H1 (cell line): ENCODE results near the gene C9. TPM values are rescaled to one million over a fixed set of nuclear protein-coding genes. Genes with fewer than 3 reads are reported as not detected.

Experiments used
- CTCF ChIA-PET: fragments of 300-600 bp; sonication (Branson Sonifier 250); formaldehyde crosslinking; loops from one replicate; lab custom pipeline; 2021; ENCODE audit not compliant: partially characterized antibody; lab: Charles Lee
- POLR2A ChIA-PET: fragments of 300-600 bp; sonication (Branson Sonifier 250); formaldehyde crosslinking; loops from one replicate; lab custom pipeline; 2021; ENCODE audit warnings: inconsistent platforms; ENCODE audit not compliant: partially characterized antibody; lab: Charles Lee
- DNase-seq, 2 experiments: peaks; one replicate each; pipeline versions ENCODE4 v3.0.0 to v3.0.0-alpha.2; 2010 to 2022; ENCODE audit warnings: low spot score in 2 of 2, low read depth in 1 of 2, mixed read lengths in 1 of 2
- FAIRE-seq: peaks from 2 replicates; lab custom pipeline; 2011; peaks lifted over from hg19 to GRCh38; lab: Jason Lieb, UNC
- H2AFZ ChIP-seq: 2 replicates; pipeline ENCODE4 v1.8.1; 2012; ENCODE audit warnings: low read length, inconsistent platforms
- H2AK5ac ChIP-seq: 2 replicates; pipeline ENCODE4 v1.6.1; 2013; ENCODE audit warnings: low read depth, low read length
- H2BK120ac ChIP-seq: replicated peaks from 2 replicates; pipeline ENCODE3; 2013; ENCODE audit warnings: low read depth, low read length, inconsistent platforms
- H2BK12ac ChIP-seq: 2 replicates; pipeline ENCODE4 v1.6.1; 2013; ENCODE audit warnings: low read depth, low read length
- H2BK15ac ChIP-seq: 2 replicates; pipeline ENCODE4 v1.6.1; 2013; ENCODE audit warnings: low read length
- H2BK20ac ChIP-seq: 2 replicates; pipeline ENCODE4 v1.6.1; 2013; ENCODE audit warnings: low read length
- H2BK5ac ChIP-seq: 2 replicates; pipeline ENCODE4 v1.6.1; 2013; ENCODE audit warnings: low read depth, low read length
- H3K14ac ChIP-seq: 2 replicates; pipeline ENCODE4 v1.6.1; 2013; ENCODE audit warnings: inconsistent platforms; ENCODE audit not compliant: insufficient read length
- H3K18ac ChIP-seq: 2 replicates; pipeline ENCODE4 v1.6.1; 2013; ENCODE audit warnings: low read length; ENCODE audit errors: extremely low read depth
- H3K23ac ChIP-seq: 2 replicates; pipeline ENCODE4 v1.6.1; 2013; ENCODE audit warnings: inconsistent platforms; ENCODE audit not compliant: insufficient read length
- H3K23me2 ChIP-seq: 2 replicates; pipeline ENCODE4 v1.6.1; 2013; ENCODE audit warnings: low read depth, low read length
- H3K27ac ChIP-seq: 2 replicates; pipeline ENCODE4 v1.6.1; 2011; ENCODE audit warnings: low read depth, low read length, inconsistent platforms
- H3K27me3 ChIP-seq, 4 experiments: replicated peaks in 1 of 4; 1 replicate in 1 of 4; 2 replicates in 3 of 4; pipeline versions ENCODE4 v1.6.1 to v1.8.1; 2011 to 2013; ENCODE audit warnings: low read length in 3 of 4, mild to moderate bottlenecking in 3 of 4, inconsistent platforms in 2 of 4, mixed read lengths in 2 of 4, moderate library complexity in 1 of 4; ENCODE audit not compliant: control insufficient read depth in 3 of 4, insufficient read depth in 3 of 4; ENCODE audit errors: extremely low read depth in 1 of 4
- H3K36me3 ChIP-seq, 4 experiments: 2 replicates each; pipeline versions ENCODE4 v1.6.1 to v1.8.1; 2011 to 2013; ENCODE audit warnings: mild to moderate bottlenecking in 4 of 4, low read length in 3 of 4, moderate library complexity in 2 of 4, control low read depth in 1 of 4, inconsistent platforms in 1 of 4; ENCODE audit not compliant: insufficient read depth in 4 of 4, control insufficient read depth in 2 of 4
- H3K4ac ChIP-seq: replicated peaks from 2 replicates; pipeline ENCODE3; 2013; ENCODE audit warnings: low read length, low read depth, mixed read lengths, inconsistent platforms; ENCODE audit not compliant: insufficient read length
- H3K4me1 ChIP-seq, 4 experiments: replicated peaks in 1 of 4; 1 replicate in 1 of 4; 2 replicates in 3 of 4; pipeline versions ENCODE4 v1.6.1 to v1.8.1; 2011 to 2013; ENCODE audit warnings: low read length in 3 of 4, inconsistent platforms in 2 of 4, mixed read lengths in 1 of 4; ENCODE audit not compliant: insufficient read depth in 4 of 4, control insufficient read depth in 3 of 4
- H3K4me2 ChIP-seq, 2 experiments: 2 replicates each; pipeline versions ENCODE4 v1.6.1 to v1.8.1; 2011 to 2013; ENCODE audit warnings: low read depth in 2 of 2, low read length in 2 of 2, control low read depth in 1 of 2, inconsistent platforms in 1 of 2, mild to moderate bottlenecking in 1 of 2; ENCODE audit not compliant: insufficient read depth in 1 of 2
- H3K4me3 ChIP-seq, 4 experiments: fragments of 200-600, 300-600 bp in 1 of 4; sonication (generic), shearing (Covaris generic), sonication (Bioruptor Twin) in 1 of 4; 2 replicates each; pipeline versions ENCODE4 v1.5.1 to v1.8.1; 2011 to 2016; ENCODE audit warnings: low read length in 4 of 4, low read depth in 3 of 4, control low read depth in 2 of 4, inconsistent platforms in 2 of 4, mild to moderate bottlenecking in 2 of 4, mixed read lengths in 1 of 4, moderate library complexity in 1 of 4; ENCODE audit not compliant: insufficient read depth in 2 of 4; ENCODE audit errors: extremely low read depth in 1 of 4
- H3K56ac ChIP-seq: replicated peaks from 2 replicates; pipeline ENCODE3; 2013; ENCODE audit warnings: low read depth, mild to moderate bottlenecking, mixed read lengths, low read length, inconsistent platforms; ENCODE audit not compliant: insufficient read length
- H3K79me1 ChIP-seq: 2 replicates; pipeline ENCODE4 v1.6.1; 2013; ENCODE audit warnings: low read depth, low read length, control low read depth
- H3K79me2 ChIP-seq, 2 experiments: 2 replicates each; pipeline versions ENCODE4 v1.6.1 to v1.8.1; 2012 to 2013; ENCODE audit warnings: low read length in 2 of 2, mild to moderate bottlenecking in 2 of 2, inconsistent platforms in 1 of 2; ENCODE audit not compliant: insufficient read depth in 2 of 2, control insufficient read depth in 1 of 2
- H3K9ac ChIP-seq, 4 experiments: replicated peaks in 1 of 4; 1 replicate in 1 of 4; 2 replicates in 3 of 4; pipeline versions ENCODE4 v1.6.1 to v1.8.1; 2011 to 2013; ENCODE audit warnings: low read depth in 3 of 4, low read length in 3 of 4, control low read depth in 2 of 4, mild to moderate bottlenecking in 2 of 4, moderate library complexity in 2 of 4, inconsistent platforms in 1 of 4; ENCODE audit errors: extremely low read depth in 1 of 4
- H3K9me3 ChIP-seq, 2 experiments: 2 replicates each; pipeline versions ENCODE4 v1.6.1 to v1.8.1; 2012 to 2013; ENCODE audit warnings: mild to moderate bottlenecking in 2 of 2, moderate library complexity in 2 of 2, control low read depth in 1 of 2, inconsistent platforms in 1 of 2, low read depth in 1 of 2, low read length in 1 of 2, mixed read lengths in 1 of 2; ENCODE audit not compliant: insufficient read depth in 2 of 2
- H4K20me1 ChIP-seq, 2 experiments: replicated peaks in 1 of 2; 2 replicates each; pipeline versions ENCODE3 to v1.8.1; 2011 to 2013; ENCODE audit warnings: inconsistent platforms in 2 of 2, low read length in 2 of 2, mild to moderate bottlenecking in 1 of 2; ENCODE audit not compliant: insufficient read depth in 2 of 2, control insufficient read depth in 1 of 2
- H4K5ac ChIP-seq: 2 replicates; pipeline ENCODE4 v1.6.1; 2013; ENCODE audit warnings: low read length, low read depth, mixed read lengths, inconsistent platforms; ENCODE audit not compliant: insufficient read length
- H4K8ac ChIP-seq: 2 replicates; pipeline ENCODE4 v1.8.0; 2013; ENCODE audit warnings: mild to moderate bottlenecking, moderate library complexity, low read length, inconsistent platforms; ENCODE audit not compliant: insufficient read depth; ENCODE audit errors: extremely low read depth
- H4K91ac ChIP-seq: replicated peaks from 2 replicates; pipeline ENCODE3; 2013; ENCODE audit warnings: low read length, mixed read lengths, inconsistent platforms; ENCODE audit not compliant: insufficient read length
- BACH1 ChIP-seq: IDR thresholded peaks from 2 replicates; pipeline ENCODE4 v1.6.1; 2012; ENCODE audit warnings: low read length, improper control_type of control experiment
- BRCA1 ChIP-seq: IDR thresholded peaks from 2 replicates; pipeline ENCODE4 v1.6.1; 2012; ENCODE audit warnings: low read depth, low read length, improper control_type of control experiment
- CBX5 ChIP-seq: fragments of 300-800, 300-1000 bp; sonication (generic); IDR thresholded peaks from 2 replicates; pipeline ENCODE4 v1.7.1; 2016; ENCODE audit warnings: antibody characterized with exemption, low read length, low read depth
- CREB1 ChIP-seq: IDR thresholded peaks from 2 replicates; pipeline ENCODE4 v1.6.1; 2012; ENCODE audit warnings: inconsistent platforms
- E2F6 ChIP-seq: IDR thresholded peaks from 2 replicates; pipeline ENCODE4 v1.6.1; 2012; ENCODE audit warnings: inconsistent platforms
- GTF2F1 ChIP-seq: IDR thresholded peaks from 2 replicates; pipeline ENCODE4 v1.6.1; 2012; ENCODE audit warnings: low read depth, low read length, improper control_type of control experiment, borderline replicate concordance
- JUND ChIP-seq: IDR thresholded peaks from 2 replicates; pipeline ENCODE4 v1.6.1; 2011; ENCODE audit warnings: mild to moderate bottlenecking, improper control_type of control experiment, low read length
- MAFK ChIP-seq: IDR thresholded peaks from 2 replicates; pipeline ENCODE4 v1.6.1; 2012; ENCODE audit warnings: low read depth, mild to moderate bottlenecking, improper control_type of control experiment, low read length
- POLR2AphosphoS5 ChIP-seq: IDR thresholded peaks from 2 replicates; pipeline ENCODE4 v1.6.1; 2011; ENCODE audit warnings: low read depth, low read length
- RAD21 ChIP-seq, 2 experiments: IDR thresholded peaks in 1 of 2; conservative IDR thresholded peaks in 1 of 2; 2 replicates each; pipeline ENCODE4 v1.6.1; 2011; ENCODE audit warnings: low read depth in 2 of 2, low read length in 2 of 2, improper control_type of control experiment in 1 of 2, inconsistent platforms in 1 of 2, mild to moderate bottlenecking in 1 of 2, moderate library complexity in 1 of 2
- RBBP5 ChIP-seq: IDR thresholded peaks from 2 replicates; pipeline ENCODE4 v1.7.1; 2012; ENCODE audit warnings: low read depth, mild to moderate bottlenecking, inconsistent platforms, low read length, moderate library complexity, borderline replicate concordance
- RFX5 ChIP-seq: IDR thresholded peaks from 2 replicates; pipeline ENCODE4 v1.6.1; 2011; ENCODE audit warnings: low read depth, low read length, improper control_type of control experiment, borderline replicate concordance
- TBP ChIP-seq: IDR thresholded peaks from 2 replicates; pipeline ENCODE4 v1.6.1; 2011; ENCODE audit warnings: low read depth, low read length, improper control_type of control experiment
- WGBS, 2 experiments: shearing (Covaris generic) in 1 of 2; methylation state at CpG; one replicate each; pipeline versions ENCODE4 v1.1.6 to v1.1.7; 2013 to 2015; ENCODE audit warnings: low lambda C conversion rate in 2 of 2, mixed read lengths in 2 of 2, inconsistent platforms in 1 of 2, low coverage in 1 of 2, missing lambda C conversion rate in 1 of 2; ENCODE audit not compliant: insufficient replicate concordance in 2 of 2, insufficient coverage in 1 of 2, insufficient read length in 1 of 2; ENCODE audit errors: extremely low coverage in 1 of 2, missing lambda C conversion rate in 1 of 2; 5-methylcytosine and 5-hydroxymethylcytosine counted together
- polyA plus RNA-seq, 7 experiments: library from polyadenylated mRNA; depleted of rRNA in 3 of 7; stranded (reverse) in 5 of 7; unstranded in 2 of 7; fragments of >200 nt in 5 of 7; fragments of 200-250 nt in 2 of 7; gene quantifications; 1 replicate in 5 of 7; 2 replicates in 1 of 7; 4 replicates in 1 of 7; pipeline versions ENCODE4 v1.2.1 to v1.2.3, GENCODE V29; 2011 to 2013; ENCODE audit warnings: missing spikeins in 2 of 7, mixed read lengths in 2 of 7
- total RNA-seq: library from RNA; stranded (reverse); fragmentation: NEBNext Ultra II Directional; extraction: Animal tissue kit (Norgen Biotek cat#: 25700); gene quantifications from 2 replicates; pipeline ENCODE4 v1.2.1, GENCODE V29; 2021

The C9 gene
- total and polyA plus RNA-seq, 2 of the 8 experiments (the other 6 are each of a cell fraction or from before 2014, with no cell fraction given): not detected

- H3K9me3 ChIP-seq: no peaks in the 10 kb centered on the region
- DNase-seq: no peak
- H3K4me2 ChIP-seq: no peak overlapping the region
- H2BK15ac ChIP-seq: no peak overlapping the region
- H4K20me1 ChIP-seq: no peaks in the 10 kb centered on the region
- H3K27ac ChIP-seq: no peak overlapping the region
- H3K79me2 ChIP-seq: no peaks in the 10 kb centered on the region
- H3K56ac ChIP-seq: no peak overlapping the region
- H3K23me2 ChIP-seq: no peaks in the 10 kb centered on the region
- no peak overlapping the region for H3K23ac ChIP-seq
- peaks cover 0 to 3% (median 0%) of the 10 kb centered on the region in 4 experiments; a peak in 1 of 7 replicates for H3K4me1 ChIP-seq
- H3K27me3 ChIP-seq: no peaks in the 10 kb centered on the region
- FAIRE-seq: no peak
- H2AFZ ChIP-seq: no peak overlapping the region
- H2BK5ac ChIP-seq: no peak overlapping the region
- H4K8ac ChIP-seq: no peak overlapping the region
- WGBS, 2 experiments: 90% methylated on average over 3 of the region's 3 CpGs; no CpG with 5 or more reads in 1 of the 2 experiments
- H3K14ac ChIP-seq: no peak overlapping the region
- no peak for TF ChIP-seq CREB1
- TF ChIP-seq BACH1: no peak
- TF ChIP-seq RAD21 (IDR thresholded peaks at IDR 0.05 in 1 of 2, conservative IDR thresholded peaks at IDR 0.05 in 1 of 2; ENCODE audit: low read depth in 2 of 2, low read length in 2 of 2): no peak
- no peak for TF ChIP-seq CBX5
- TF ChIP-seq RFX5: no peak
- TF ChIP-seq JUND: no peak
- TF ChIP-seq E2F6: no peak
- no peak for TF ChIP-seq POLR2AphosphoS5
- TF ChIP-seq MAFK: no peak
- TF ChIP-seq TBP: no peak
- TF ChIP-seq GTF2F1: no peak
- TF ChIP-seq BRCA1: no peak
- no peak for TF ChIP-seq RBBP5
- H4K91ac ChIP-seq: no peak overlapping the region
- no peaks in the 10 kb centered on the region for H3K36me3 ChIP-seq
- no peak overlapping the region for H3K4me3 ChIP-seq
- no peak overlapping the region for H3K18ac ChIP-seq
- POLR2A ChIA-PET: no interaction called here
- no peak overlapping the region for H3K9ac ChIP-seq
- H3K79me1 ChIP-seq: no peaks in the 10 kb centered on the region
- H2AK5ac ChIP-seq: no peak overlapping the region
- H4K5ac ChIP-seq: no peak overlapping the region
- no peak overlapping the region for H2BK20ac ChIP-seq
- no peak overlapping the region for H2BK12ac ChIP-seq
- no peak overlapping the region for H2BK120ac ChIP-seq
- no peak overlapping the region for H3K4ac ChIP-seq
- CTCF ChIA-PET: interaction anchor here (1.0 kb wide), 1 partner anchor 15 kb away, joined by 4 read pairs; no protein-coding TSS in a partner anchor
These were observed 26.6 kb upstream of the C9 start for GRCh38 chr5:39390945-39391344.
